Measurements from ENCODE around the gene NDUFAF8.

The NDUFAF8 gene

GRCh38 chr17:81247339-81247990, 8.3 kb downstream of the NDUFAF8 start:
- peaks cover 2% of the 10 kb centered on the region; the same call in 1 of the 2 replicates for H3K36me3 ChIP-seq (ENCODE audit: control insufficient read depth, insufficient read depth, low read length)
- no peak overlapping the region for H3K27ac ChIP-seq (ENCODE audit: low read length)
- no peaks in the 10 kb centered on the region for H3K9me3 ChIP-seq (ENCODE audit: control insufficient read depth, insufficient read depth, low read length)
- DNase-seq (ENCODE audit: low read depth, low spot score): no peak
- no CpG with 5 or more reads among the region's 15 CpGs for WGBS (ENCODE audit: insufficient coverage, insufficient read length)
- peaks cover 4% of the 10 kb centered on the region; the same call in 1 of the 2 replicates for H3K4me1 ChIP-seq (ENCODE audit: control insufficient read depth, insufficient read depth, low read length)
- no peaks in the 10 kb centered on the region for H3K27me3 ChIP-seq (ENCODE audit: control insufficient read depth, insufficient read depth, low read length)
- H3K4me3 ChIP-seq (ENCODE audit: low read length): no peak overlapping the region

DNA sequence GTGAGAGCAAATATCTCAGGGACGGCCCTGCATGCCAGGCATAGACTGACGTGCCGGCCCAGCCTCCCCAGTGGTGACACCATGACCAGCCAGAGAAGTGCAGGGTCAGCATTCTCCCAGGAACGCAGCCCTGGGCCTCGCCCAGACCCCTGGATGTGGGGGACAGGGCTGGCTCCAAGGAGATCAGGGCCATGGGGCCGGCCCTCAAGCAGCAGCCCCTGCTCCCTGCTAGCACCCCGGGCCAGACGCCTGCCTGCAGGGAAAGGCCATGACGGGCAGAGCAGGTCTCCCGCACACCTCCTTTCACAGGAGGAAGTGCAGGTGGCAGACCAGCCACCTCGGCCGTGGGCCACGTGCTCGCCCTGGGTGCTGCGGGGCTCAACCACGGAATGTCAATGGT, 9.5 kb downstream of the NDUFAF8 start:
- H3K27ac ChIP-seq (ENCODE audit: low read length): no peak overlapping the region
- no peak overlapping the region for H3K4me3 ChIP-seq (ENCODE audit: low read length)
- H3K4me1 ChIP-seq (ENCODE audit: control insufficient read depth, insufficient read depth, low read length): peaks cover 2% of the 10 kb centered on the region; the same call in 1 of the 2 replicates
- no CpG with 5 or more reads among the region's 16 CpGs for WGBS (ENCODE audit: insufficient coverage, insufficient read length)
- no peaks in the 10 kb centered on the region for H3K9me3 ChIP-seq (ENCODE audit: control insufficient read depth, insufficient read depth, low read length)
- H3K27me3 ChIP-seq (ENCODE audit: control insufficient read depth, insufficient read depth, low read length): no peaks in the 10 kb centered on the region
- peaks cover 2% of the 10 kb centered on the region; the same call in 1 of the 2 replicates for H3K36me3 ChIP-seq (ENCODE audit: control insufficient read depth, insufficient read depth, low read length)
- no peak for DNase-seq (ENCODE audit: low read depth, low spot score)

DNA sequence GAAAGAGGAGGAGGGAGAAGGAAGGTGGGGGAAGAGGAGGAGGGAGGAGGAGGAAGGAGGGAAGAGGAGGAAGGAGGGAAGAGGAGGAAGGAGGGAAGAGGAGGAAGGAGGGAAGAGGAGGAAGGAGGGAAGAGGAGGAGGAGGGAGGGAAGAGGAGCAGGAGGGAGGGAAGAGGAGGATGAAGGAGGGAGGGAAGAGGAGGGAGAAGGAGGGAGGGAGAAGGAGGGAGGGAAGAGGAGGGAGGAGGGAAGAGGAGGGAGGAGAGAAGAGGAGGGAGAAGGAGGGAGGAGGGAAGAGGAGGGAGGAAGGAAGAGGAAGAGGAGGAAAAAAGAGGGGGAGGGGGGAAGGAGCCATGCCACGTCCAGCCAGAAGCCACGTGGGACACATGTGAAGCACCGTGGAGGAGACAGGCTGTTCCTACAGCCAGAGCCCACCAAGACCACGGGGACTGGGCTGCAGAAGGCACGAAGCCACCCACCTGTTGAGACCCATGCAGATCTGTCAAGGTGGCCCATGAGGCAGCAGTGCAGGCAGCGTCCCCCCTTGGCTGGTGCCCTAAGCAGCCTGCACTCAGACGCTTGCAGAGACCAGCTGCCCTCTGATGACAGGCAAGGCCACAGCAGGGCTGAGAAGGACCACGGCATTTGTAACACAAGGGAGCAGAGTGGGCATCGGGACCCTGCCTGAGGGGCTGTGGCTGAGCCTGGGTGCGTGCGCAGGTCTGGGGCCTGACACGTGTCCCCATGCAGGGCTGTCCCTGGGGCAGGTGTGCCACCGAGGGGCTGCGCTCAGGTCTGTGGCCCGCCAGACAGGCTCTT, 10.3 kb downstream of the NDUFAF8 start:
- DNase-seq (ENCODE audit: low read depth, low spot score): no peak
- no peaks in the 10 kb centered on the region for H3K9me3 ChIP-seq (ENCODE audit: control insufficient read depth, insufficient read depth, low read length)
- H3K27me3 ChIP-seq (ENCODE audit: control insufficient read depth, insufficient read depth, low read length): no peaks in the 10 kb centered on the region
- H3K4me1 ChIP-seq (ENCODE audit: control insufficient read depth, insufficient read depth, low read length): peaks cover 2% of the 10 kb centered on the region; the same call in 1 of the 2 replicates
- peaks cover 2% of the 10 kb centered on the region; the same call in 1 of the 2 replicates for H3K36me3 ChIP-seq (ENCODE audit: control insufficient read depth, insufficient read depth, low read length)
- H3K27ac ChIP-seq (ENCODE audit: low read length): no peak overlapping the region
- no peak overlapping the region for H3K4me3 ChIP-seq (ENCODE audit: low read length)
- no CpG with 5 or more reads among the region's 15 CpGs for WGBS (ENCODE audit: insufficient coverage, insufficient read length)

DNA sequence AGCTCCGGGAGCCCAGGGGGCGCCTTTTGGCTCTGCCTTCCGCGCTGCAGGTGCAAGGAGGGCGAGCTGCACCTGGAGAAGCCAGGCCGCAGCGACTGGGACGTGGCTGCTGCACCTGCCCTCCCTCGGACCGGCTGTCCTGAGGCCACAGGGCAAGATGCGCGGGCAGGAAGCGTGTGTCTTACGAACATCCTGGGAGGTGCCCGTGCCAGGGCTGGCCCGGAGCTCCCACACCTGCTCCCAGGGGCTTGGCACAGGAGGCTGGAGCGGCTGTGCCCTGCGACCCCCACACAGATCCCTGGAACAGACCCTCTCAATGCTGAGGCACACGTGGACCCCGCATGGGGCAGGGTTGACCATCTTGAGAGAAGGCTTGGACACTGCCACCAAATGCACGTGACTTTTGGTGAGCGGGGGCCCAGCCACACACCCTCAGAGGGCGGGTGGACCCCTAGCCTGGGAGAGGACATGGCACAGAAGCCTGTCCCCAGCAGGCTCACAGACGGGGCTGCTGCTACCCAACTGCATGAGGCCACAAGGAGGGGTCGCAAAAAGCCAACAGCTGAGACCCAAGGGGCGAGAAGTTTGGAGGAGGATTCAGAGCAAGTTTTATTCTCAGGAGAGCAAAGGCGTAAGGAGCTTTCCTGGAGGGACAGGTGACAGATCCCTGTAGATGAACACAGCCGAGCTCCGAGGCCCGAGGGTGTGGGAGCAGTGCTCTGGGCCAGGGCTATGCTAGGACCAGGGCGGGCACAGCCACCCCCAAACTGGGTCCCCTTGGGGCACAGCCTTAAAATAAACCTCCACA, 11.4 kb downstream of the NDUFAF8 start:
- no peak overlapping the region; the same call in 1 of the 2 replicates for H3K4me3 ChIP-seq (ENCODE audit: low read length)
- no peaks in the 10 kb centered on the region; the same call in 1 of the 2 replicates for H3K36me3 ChIP-seq (ENCODE audit: control insufficient read depth, insufficient read depth, low read length)

DNA sequence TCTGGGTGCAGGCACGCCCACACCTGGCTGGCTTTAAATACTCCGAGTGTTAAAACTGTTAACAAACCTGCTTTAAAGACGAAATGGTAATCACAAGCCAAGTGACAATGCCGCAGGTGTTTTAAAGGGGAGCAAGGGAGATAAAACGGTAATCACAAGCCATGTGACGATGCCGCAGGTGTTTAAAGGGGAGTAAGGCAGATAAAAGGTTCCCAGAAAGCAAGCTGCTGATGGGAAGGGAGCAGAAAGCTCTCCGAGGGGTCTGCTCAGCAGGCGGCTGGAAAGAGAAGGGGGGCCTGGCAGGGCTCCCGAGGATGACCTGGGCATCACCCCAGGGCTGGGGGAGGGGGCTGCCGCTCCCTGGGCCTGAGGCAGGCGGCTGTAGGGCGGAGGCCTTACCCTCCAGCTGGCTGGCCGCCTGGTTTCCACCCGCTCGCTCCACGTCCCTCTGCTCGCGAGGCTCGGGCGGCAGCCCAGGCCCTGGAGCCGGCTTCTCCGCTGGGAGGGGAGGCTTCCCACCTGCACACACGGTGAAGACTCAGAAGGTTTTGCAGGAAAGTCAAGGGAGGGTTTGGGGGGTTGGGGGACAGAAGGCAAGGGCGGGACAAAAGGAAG, 12.1 kb downstream of the NDUFAF8 start:
- H3K27me3 ChIP-seq (ENCODE audit: control insufficient read depth, insufficient read depth, low read length): no peaks in the 10 kb centered on the region
- H3K27ac ChIP-seq (ENCODE audit: low read length): no peak overlapping the region
- no peak overlapping the region for H3K4me3 ChIP-seq (ENCODE audit: low read length)
- peaks cover 2% of the 10 kb centered on the region; the same call in 1 of the 2 replicates for H3K4me1 ChIP-seq (ENCODE audit: control insufficient read depth, insufficient read depth, low read length)
- no peak for DNase-seq (ENCODE audit: low read depth, low spot score)
- H3K9me3 ChIP-seq (ENCODE audit: control insufficient read depth, insufficient read depth, low read length): no peaks in the 10 kb centered on the region
- no peaks in the 10 kb centered on the region; the same call in 1 of the 2 replicates for H3K36me3 ChIP-seq (ENCODE audit: control insufficient read depth, insufficient read depth, low read length)
- no CpG with 5 or more reads among the region's 25 CpGs for WGBS (ENCODE audit: insufficient coverage, insufficient read length)

More for the DNA sequence above, 11.4 kb downstream of the NDUFAF8 start:
- no peak for DNase-seq (ENCODE audit: low read depth, low spot score)
- peaks cover 2% of the 10 kb centered on the region; the same call in 1 of the 2 replicates for H3K4me1 ChIP-seq (ENCODE audit: control insufficient read depth, insufficient read depth, low read length)
- H3K27ac ChIP-seq (ENCODE audit: low read length): no peak overlapping the region
- no CpG with 5 or more reads among the region's 31 CpGs for WGBS (ENCODE audit: insufficient coverage, insufficient read length)
- H3K9me3 ChIP-seq (ENCODE audit: control insufficient read depth, insufficient read depth, low read length): no peaks in the 10 kb centered on the region
- H3K27me3 ChIP-seq (ENCODE audit: control insufficient read depth, insufficient read depth, low read length): no peaks in the 10 kb centered on the region

- Histone ChIP-seq H3K4me3 (ENCODE audit: low read length) (no peak overlapping the region), H3K36me3 (ENCODE audit: control insufficient read depth, insufficient read depth, low read length) (no peaks in the 10 kb centered on the region; the same call in 1 of the 2 replicates), H3K9me3 (ENCODE audit: control insufficient read depth, insufficient read depth, low read length) (no peaks in the 10 kb centered on the region), H3K27me3 (ENCODE audit: control insufficient read depth, insufficient read depth, low read length) (no peaks in the 10 kb centered on the region), H3K4me1 (ENCODE audit: control insufficient read depth, insufficient read depth, low read length) (peaks cover 2% of the 10 kb centered on the region; the same call in 1 of the 2 replicates), H3K27ac (ENCODE audit: low read length) (no peak overlapping the region)
- WGBS (ENCODE audit: insufficient coverage, insufficient read length): no CpG with 5 or more reads among the region's 29 CpGs
- DNase-seq (ENCODE audit: low read depth, low spot score): no peak
These were observed 12.7 kb downstream of the NDUFAF8 start for GRCh38 chr17:81251709-81252301.

DNA sequence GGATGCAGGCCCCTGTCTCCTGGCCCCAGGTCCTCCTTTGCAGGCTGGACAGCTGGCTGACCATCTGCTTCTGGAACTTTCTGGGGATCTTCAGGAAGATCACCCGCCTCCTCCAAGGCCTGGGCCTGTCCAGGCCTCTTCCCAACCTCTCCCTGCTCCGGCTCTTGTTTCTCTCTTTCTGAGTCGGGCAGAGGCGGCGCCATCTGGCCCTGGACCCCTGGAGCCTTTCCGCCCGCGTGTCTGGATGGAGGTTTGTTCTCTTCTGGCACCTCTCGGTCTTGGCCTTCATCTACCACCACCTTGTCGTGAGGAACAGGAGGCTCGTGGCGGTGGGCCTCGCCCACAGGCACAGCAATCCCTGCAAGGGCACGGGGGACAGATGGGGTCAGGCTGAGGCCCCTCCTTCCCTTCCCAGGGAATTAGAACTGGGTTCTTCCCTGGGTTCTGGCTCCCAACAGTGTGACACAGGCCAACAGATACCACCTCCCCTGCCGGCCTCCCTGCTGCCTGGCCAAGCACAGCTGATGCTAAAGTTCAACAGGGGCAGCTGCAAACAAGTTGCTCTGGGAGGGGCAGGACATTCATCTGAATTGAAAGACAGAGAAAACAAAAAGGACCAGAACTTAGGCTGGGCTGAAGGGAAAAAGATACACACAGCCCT, 13.3 kb downstream of the NDUFAF8 start:
- no peak for DNase-seq (ENCODE audit: low read depth, low spot score)
- Histone ChIP-seq H3K36me3 (ENCODE audit: control insufficient read depth, insufficient read depth, low read length) (no peaks in the 10 kb centered on the region; the same call in 1 of the 2 replicates), H3K27me3 (ENCODE audit: control insufficient read depth, insufficient read depth, low read length) (no peaks in the 10 kb centered on the region), H3K9me3 (ENCODE audit: control insufficient read depth, insufficient read depth, low read length) (no peaks in the 10 kb centered on the region), H3K27ac (ENCODE audit: low read length) (no peak overlapping the region), H3K4me3 (ENCODE audit: low read length) (no peak overlapping the region), H3K4me1 (ENCODE audit: control insufficient read depth, insufficient read depth, low read length) (peaks cover 2% of the 10 kb centered on the region; the same call in 1 of the 2 replicates)
- no CpG with 5 or more reads among the region's 15 CpGs for WGBS (ENCODE audit: insufficient coverage, insufficient read length)

DNA sequence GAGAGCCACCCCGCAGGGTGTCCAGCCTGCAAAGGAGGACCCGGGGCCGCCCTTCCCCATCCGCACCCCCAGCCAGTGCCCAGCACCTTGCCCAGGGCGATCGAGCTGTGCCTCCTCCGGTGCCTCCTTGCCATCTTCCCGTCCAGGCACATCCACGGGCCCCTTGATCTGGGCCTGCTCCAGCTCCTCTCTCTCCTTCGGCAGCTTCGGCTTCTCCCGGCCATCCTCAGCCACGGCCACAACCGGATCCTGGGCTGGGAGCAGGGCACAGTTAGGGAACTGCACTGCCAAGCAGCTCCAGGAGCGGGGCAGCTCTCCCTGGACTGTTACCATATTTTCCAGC, 13.8 kb downstream of the NDUFAF8 start:
- Histone ChIP-seq H3K36me3 (ENCODE audit: control insufficient read depth, insufficient read depth, low read length) (no peaks in the 10 kb centered on the region; the same call in 1 of the 2 replicates), H3K27ac (ENCODE audit: low read length) (no peak overlapping the region), H3K9me3 (ENCODE audit: control insufficient read depth, insufficient read depth, low read length) (no peaks in the 10 kb centered on the region), H3K4me3 (ENCODE audit: low read length) (no peak overlapping the region), H3K27me3 (ENCODE audit: control insufficient read depth, insufficient read depth, low read length) (no peaks in the 10 kb centered on the region), H3K4me1 (ENCODE audit: control insufficient read depth, insufficient read depth, low read length) (peaks cover 2% of the 10 kb centered on the region; the same call in 1 of the 2 replicates)
- WGBS (ENCODE audit: insufficient coverage, insufficient read length): no CpG with 5 or more reads among the region's 15 CpGs
- no peak for DNase-seq (ENCODE audit: low read depth, low spot score)

GRCh38 chr17:81253358-81254131, 14.4 kb downstream of the NDUFAF8 start:
- no peaks in the 10 kb centered on the region for H3K27me3 ChIP-seq (ENCODE audit: control insufficient read depth, insufficient read depth, low read length)
- 100% methylated on average over 7 of the region's 19 CpGs for WGBS (ENCODE audit: insufficient coverage, insufficient read length)
- no peaks in the 10 kb centered on the region; the same call in 1 of the 2 replicates for H3K36me3 ChIP-seq (ENCODE audit: control insufficient read depth, insufficient read depth, low read length)
- H3K27ac ChIP-seq (ENCODE audit: low read length): no peak overlapping the region
- no peaks in the 10 kb centered on the region for H3K9me3 ChIP-seq (ENCODE audit: control insufficient read depth, insufficient read depth, low read length)
- DNase-seq (ENCODE audit: low read depth, low spot score): no peak
- H3K4me1 ChIP-seq (ENCODE audit: control insufficient read depth, insufficient read depth, low read length): peaks cover 2% of the 10 kb centered on the region; the same call in 1 of the 2 replicates
- H3K4me3 ChIP-seq (ENCODE audit: low read length): no peak overlapping the region
